RKO (cell line): ENCODE data around the gene RXFP3.
"Not testable (repeated sequence)": the region's sequence is repeated elsewhere in the genome, so short reads cannot be mapped to it uniquely, and the experiment has no call there.

Experiments
- DNase-seq: peaks from one replicate; pipeline ENCODE4 v3.0.0-alpha.2; 2016; ENCODE audit warnings: low spot score

RXFP3 gene

GRCh38 chr5:33936381-33937016, at the start of gene RXFP3:
RXFP3 (plus strand) TSS chr5:33936386; CDS start chr5:33936741, 355 bp downstream.
- no peak for DNase-seq

GRCh38 chr5:33887268-33887667, 48.9 kb upstream of the RXFP3 start:
- no peak for DNase-seq

GRCh38 chr5:33888587-33888986, 47.6 kb upstream of the RXFP3 start:
- DNase-seq, result no peak

GRCh38 chr5:33890131-33891032, 45.8 kb upstream of the RXFP3 start:
- DNase-seq, result no peak

- DNase-seq, result no peak
Measured at GRCh38 chr5:33891446-33891787, 44.8 kb upstream of the RXFP3 start.

- no peak for DNase-seq
Measured at GRCh38 chr5:33891788-33892619, 44.2 kb upstream of the RXFP3 start, which contains the start of gene ADAMTS12. ADAMTS12 (minus strand) TSS chr5:33891990; CDS start chr5:33891856, 134 bp downstream.

GRCh38 chr5:33892620-33893137, 43.5 kb upstream of the RXFP3 start:
- DNase-seq, result no peak

- no peak for DNase-seq
Measured at GRCh38 chr5:33894566-33894965, 41.6 kb upstream of the RXFP3 start.

- no peak for DNase-seq
Measured at GRCh38 chr5:33901156-33901555, 35.0 kb upstream of the RXFP3 start.

GRCh38 chr5:33903118-33903517, 33.1 kb upstream of the RXFP3 start:
- DNase-seq, result no peak

GRCh38 chr5:33905381-33905780, 30.8 kb upstream of the RXFP3 start:
- no peak for DNase-seq

GRCh38 chr5:33906248-33906647, 29.9 kb upstream of the RXFP3 start:
- not testable (repeated sequence) for DNase-seq

GRCh38 chr5:33914844-33915243, 21.3 kb upstream of the RXFP3 start:
- not testable (repeated sequence) for DNase-seq

- no peak for DNase-seq
Measured at GRCh38 chr5:33921002-33921401, 15.2 kb upstream of the RXFP3 start.

GRCh38 chr5:33925278-33925677, 10.9 kb upstream of the RXFP3 start:
- DNase-seq, result no peak

- DNase-seq, result no peak
Measured at GRCh38 chr5:33927685-33928084, 8.5 kb upstream of the RXFP3 start.

- no peak for DNase-seq
Measured at GRCh38 chr5:33928283-33928682, 7.9 kb upstream of the RXFP3 start.

GRCh38 chr5:33929925-33930690, 6.1 kb upstream of the RXFP3 start:
- no peak for DNase-seq

- no peak for DNase-seq
Measured at GRCh38 chr5:33931136-33931535, 5.0 kb upstream of the RXFP3 start.

GRCh38 chr5:33933723-33934169, 2.4 kb upstream of the RXFP3 start:
- no peak for DNase-seq

- peak; percentile 12 for DNase-seq
Measured at GRCh38 chr5:33934176-33934575, 2.0 kb upstream of the RXFP3 start.
